NCI-H2227 (cell line): ENCODE data around the gene ACTRT2.

Source experiments
- DNase-seq: peaks from one replicate; lab custom pipeline; 2025; ENCODE audit not compliant: unreplicated experiment; lab: John Stamatoyannopoulos, UW

ACTRT2 gene

GRCh38 chr1:3017440-3018050 is 3.7 kb upstream of the ACTRT2 start:
- no peak for DNase-seq

DNA sequence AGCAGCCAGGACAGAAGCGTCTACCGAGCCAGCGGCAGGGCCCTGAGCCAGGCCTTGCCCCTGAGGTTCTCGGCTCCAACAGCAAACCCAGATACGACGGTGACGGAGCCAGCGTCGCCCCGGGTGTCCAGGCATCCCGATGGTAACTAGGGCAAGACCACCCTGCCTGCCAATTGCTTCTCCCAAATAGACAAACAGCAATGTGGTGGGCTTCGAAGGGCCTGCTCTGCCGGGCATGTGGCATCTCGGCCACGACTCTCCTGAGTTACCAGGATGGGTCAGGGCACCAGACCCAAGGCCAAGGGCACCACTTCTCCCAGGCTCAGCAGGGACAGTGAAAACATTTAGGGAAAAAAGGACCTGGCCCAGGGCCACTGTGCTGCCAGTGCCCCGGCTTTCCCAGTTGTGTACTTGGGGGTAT is 3.2 kb upstream of the ACTRT2 start:
- DNase-seq = no peak

- no peak for DNase-seq
Measured at GRCh38 chr1:3018576-3018975, 2.7 kb upstream of the ACTRT2 start.

DNA sequence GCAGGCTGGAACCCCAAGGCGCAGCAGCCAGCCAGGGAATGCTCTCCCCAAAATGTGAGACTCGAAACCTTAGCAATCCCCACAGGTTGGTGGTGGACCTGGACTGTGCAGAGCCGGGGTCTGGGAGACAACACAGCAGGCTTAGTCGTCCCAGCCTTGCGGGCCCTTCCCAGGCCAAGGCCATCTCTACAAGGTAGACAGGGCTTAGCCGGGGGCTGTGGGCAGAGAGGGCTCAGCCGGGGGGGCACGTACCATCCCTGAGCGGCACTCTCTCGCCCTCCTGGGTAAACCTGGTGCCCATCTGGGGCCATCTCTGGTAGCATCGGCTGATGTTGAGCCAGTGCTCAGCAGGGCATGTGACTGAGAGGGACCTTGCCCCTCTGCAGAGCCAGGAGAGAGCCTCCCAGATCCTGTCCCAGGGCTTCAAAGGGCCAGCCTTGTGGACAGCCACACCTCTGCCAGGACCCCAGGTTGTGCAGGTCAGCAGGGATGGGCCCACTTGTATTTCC is 2.2 kb upstream of the ACTRT2 start:
- DNase-seq = no peak

DNA sequence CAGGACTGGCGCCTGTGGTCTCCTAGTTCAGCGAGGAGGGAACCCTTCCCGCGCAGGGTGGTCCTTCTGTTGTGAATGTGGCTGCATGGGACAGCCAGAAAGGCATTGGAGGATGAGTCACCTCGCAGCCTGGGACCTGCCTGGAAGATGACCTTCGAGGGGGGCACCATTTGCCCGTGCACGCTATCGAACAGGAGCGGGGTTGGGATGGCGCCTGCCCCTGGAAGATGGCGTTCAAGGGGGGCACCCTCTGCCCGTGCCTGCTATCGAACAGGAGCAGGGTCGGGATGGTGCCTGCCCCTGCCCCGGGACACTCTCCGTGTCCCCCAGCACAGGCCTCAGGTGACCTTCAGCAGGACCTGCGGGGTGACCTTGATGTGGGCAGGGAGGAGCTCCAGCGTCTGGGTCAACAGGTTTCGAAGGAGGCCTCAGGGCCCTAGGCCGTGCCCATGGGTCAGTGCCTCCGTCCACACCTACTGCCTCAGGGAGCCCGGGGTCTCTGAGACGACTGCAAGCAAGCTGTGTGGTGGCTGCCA is 1.7 kb upstream of the ACTRT2 start:
- DNase-seq = no peak

DNA sequence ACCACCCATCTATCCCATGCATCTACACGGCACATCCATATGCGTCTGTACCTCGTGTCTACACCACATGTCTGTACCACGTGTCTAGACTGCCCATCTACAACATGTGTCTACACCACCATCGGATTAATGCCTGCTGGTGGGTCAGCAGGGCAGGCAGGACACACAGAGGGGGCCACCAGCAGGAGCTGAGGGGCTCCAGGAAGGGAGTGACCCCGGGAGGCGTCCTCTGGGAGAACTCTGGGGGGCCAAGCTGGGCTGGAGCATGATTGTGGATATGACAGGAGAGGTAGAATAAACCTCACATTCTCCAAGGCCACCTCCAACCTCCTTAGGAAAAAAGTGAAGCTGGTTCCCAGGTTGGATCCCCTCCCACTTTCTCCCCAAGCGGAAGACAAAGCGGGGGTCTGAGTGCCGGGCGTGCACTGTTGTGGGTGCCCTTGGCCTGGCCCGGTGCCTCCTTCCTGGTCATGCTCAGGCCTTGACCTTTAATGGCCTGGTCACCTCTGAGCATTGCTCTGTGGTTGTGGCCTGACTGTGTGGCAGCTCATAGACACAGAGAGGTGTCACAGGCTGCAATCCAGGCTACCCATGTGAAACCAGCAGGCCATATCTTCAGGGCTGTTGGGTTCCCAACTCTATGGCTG is 881 bp upstream of the ACTRT2 start:
- DNase-seq = no peak

GRCh38 chr1:3021801-3022401 is 634 bp downstream of the ACTRT2 start:
- DNase-seq = no peak

DNA sequence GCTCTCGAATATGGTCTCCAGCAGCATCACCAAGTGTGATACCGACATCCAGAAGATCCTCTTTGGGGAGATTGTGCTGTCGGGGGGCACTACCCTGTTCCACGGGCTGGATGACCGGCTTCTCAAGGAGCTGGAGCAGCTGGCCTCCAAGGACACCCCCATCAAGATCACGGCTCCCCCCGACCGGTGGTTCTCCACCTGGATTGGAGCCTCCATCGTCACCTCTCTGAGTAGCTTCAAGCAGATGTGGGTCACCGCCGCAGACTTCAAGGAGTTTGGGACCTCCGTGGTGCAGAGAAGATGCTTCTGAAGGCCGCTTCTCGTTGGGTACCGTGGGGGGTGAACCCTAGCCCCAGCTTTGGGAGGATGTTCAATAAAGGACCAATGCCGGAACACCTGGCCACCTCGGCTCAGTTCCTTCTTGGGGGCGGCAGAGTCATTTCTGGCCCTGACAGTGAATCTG is 1.3 kb downstream of the ACTRT2 start:
- DNase-seq = no peak

GRCh38 chr1:3022976-3023375 is 1.7 kb downstream of the ACTRT2 start:
- no peak for DNase-seq

DNA sequence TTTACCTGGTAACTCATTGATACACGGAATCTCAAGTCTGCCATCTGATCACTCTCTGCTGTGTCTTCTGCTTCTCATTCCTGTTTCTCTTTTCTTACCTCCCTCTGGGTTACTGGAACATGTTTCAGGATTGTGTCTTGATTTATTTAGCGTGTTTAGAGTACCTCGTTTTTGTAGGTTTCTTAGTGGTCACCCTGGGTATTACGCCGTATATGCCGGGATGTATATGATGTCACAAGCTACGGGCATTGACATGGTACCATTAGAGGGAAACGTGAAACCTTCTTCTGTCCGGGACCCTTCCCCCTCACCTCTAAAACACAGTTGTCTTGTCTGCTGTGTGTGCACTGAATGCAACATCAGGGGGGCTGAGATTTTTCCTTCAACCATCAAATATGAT is 2.8 kb downstream of the ACTRT2 start:
- DNase-seq = no peak

DNA sequence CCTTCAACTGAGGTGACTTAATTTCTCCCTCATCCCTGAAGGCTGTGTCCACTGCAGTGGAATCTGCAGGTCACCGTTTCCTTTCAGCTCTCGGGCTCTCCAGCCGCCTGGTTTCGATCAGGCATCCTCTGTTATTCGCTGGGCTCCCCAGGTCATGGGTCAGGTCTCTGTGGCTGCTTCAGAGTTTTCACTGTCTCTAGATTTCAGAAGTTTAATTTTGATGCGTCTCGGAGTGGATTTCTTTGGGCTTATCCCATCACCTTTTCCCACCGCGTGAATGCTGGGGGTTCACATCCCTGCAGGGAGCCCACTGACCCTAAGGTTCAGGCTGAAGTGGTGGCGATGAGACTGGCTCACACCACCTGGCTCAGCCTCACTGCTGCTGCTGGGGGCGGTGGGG is 3.3 kb downstream of the ACTRT2 start:
- no peak for DNase-seq

GRCh38 chr1:3026124-3026523 is 4.9 kb downstream of the ACTRT2 start:
- DNase-seq = no peak

- DNase-seq = no peak
Measured at GRCh38 chr1:3026581-3027391, 5.5 kb downstream of the ACTRT2 start.

- DNase-seq = no peak
Measured at GRCh38 chr1:3027611-3028371, 6.5 kb downstream of the ACTRT2 start.

DNA sequence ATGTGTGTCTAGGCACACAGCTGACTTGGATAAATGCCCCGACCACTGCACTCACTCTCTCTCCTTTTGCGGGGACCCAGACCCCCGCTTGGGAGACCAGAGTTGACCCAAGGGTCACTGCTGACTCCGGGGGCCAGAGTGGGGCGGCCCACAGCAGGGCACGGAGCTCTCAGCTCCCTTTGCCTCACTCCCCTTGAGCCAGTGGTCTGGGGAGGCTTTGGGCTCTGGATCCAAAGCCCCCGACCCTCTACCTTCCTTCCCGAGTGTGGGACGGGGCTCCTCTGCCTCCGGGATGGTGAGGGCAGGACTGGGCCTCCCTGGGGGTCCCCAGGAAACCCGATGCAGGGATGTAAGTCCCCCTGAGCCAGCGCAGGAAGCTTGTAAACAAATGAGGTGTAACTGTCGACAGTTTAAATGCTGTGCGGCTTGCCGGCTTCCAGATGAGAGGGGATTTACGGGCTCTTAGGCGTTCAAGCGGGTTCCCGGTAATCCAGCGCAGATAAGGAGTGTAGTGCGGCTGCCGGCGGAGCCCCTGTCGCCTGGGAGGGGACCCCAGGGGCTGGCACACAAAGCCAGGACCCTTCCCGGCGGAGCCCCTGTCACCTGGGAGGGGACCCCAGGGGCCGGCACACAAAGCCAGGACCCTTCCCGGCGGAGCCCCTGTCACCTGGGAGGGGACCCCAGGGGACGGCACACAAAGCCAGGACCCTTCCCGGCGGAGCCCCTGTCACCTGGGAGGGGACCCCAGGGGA is 7.4 kb downstream of the ACTRT2 start:
- DNase-seq = no peak

GRCh38 chr1:3029481-3029961 is 8.3 kb downstream of the ACTRT2 start:
- no peak for DNase-seq

- DNase-seq = no peak
Measured at GRCh38 chr1:3029991-3030662, 8.9 kb downstream of the ACTRT2 start.

- DNase-seq = no peak
Measured at GRCh38 chr1:3030663-3031381, 9.6 kb downstream of the ACTRT2 start.
